Measurements from ENCODE around the gene CLMP.

The CLMP gene

DNA sequence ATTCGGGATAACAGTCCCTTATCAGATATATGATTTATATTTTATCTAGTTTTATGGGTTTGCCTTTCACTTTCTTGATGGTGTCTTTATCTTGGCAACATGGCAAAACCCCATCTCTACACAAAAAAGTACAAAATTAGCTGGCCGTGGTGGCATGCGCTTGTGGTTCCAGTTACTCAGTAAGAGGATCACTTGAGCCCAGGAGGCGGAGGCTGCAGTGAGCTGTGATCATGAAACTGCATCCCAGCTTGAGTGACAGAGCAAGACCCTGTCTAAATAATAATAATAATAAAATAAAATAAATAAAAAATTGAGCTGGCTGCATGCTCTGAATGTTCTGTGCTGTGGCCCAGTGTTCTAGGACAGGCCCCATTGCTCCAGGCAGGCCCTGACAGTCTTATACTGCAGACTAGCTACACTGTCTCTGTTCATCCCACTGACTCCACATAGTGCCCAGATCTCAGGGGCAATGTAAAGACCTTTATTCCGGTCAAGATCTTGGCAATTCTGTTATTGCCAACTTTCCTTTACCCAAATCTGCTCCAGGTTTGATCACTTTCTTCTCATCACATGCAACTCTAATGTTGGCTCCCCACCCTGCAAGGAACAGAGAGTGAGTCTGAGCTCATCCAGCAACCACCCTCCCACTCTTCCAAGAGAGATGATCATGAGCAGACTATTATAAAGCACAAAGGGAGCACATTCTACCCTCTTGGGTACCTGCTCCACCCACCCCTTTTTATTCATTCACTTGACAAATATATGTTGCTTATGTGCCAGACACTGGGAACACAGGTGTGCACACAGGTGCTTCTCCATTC is 141.9 kb downstream of the CLMP start:
- DNase-seq, result peak in 1 of 2 donors; percentile 60

- DNase-seq, result peak in 1 of 2 donors; percentile 59
Observed at GRCh38 chr11:123051634-123052033, 143.4 kb downstream of the CLMP start.

- peak in 1 of 2 donors; percentile 50 for DNase-seq
Observed at GRCh38 chr11:123051146-123051545, 143.9 kb downstream of the CLMP start.

DNA sequence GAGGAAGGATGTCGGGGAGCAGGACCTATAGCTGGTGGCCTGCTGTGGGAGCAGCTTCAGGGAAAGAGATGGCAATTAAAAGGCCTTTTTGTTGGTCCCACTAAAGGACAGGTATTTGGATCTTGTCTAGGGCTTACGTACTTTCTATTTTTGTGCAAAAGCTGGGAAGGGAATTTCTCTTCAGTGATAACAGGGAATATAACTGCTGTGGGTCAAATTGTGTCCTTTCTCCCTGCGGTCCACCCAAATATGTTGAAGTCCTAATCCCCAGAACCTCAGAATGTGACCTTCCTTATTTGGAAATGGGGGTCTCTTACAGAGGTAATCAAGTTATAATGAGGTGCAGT is 147.1 kb downstream of the CLMP start:
- no peak for DNase-seq

DNA sequence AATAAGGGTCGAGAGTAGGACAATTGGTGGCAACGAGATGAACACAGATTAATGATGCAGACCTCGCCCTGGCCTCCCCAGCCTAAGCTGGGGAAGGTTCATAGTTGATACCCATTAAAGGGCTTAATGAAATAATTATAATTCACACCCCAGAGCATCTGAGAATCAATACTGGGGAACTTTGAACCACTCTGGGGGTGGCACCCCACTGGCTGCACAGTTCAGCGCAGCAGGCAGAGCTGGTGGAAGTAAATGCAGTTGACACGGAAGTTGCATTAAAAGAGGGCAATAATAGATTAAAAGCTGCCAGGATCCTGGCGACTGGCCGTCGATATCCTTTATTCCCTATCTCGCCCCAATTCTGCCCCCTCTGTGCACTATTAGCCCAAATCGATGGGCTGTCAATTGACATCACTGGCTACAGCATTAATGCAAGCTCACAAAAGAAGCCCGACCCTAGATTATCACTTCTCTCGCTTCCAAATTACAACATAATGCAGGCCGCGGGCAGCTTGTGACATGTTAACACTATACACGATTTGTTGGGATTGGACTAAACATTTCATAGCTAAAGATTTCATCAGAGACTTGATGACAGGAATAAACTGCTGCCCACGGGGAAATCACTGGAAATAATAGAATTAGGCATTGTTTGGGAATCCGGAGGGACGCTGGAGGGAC is 147.6 kb downstream of the CLMP start:
- DNase-seq, result peak in 1 of 2 donors; percentile 26

- no peak for DNase-seq
Observed at GRCh38 chr11:123046473-123047259, 148.4 kb downstream of the CLMP start.

DNA sequence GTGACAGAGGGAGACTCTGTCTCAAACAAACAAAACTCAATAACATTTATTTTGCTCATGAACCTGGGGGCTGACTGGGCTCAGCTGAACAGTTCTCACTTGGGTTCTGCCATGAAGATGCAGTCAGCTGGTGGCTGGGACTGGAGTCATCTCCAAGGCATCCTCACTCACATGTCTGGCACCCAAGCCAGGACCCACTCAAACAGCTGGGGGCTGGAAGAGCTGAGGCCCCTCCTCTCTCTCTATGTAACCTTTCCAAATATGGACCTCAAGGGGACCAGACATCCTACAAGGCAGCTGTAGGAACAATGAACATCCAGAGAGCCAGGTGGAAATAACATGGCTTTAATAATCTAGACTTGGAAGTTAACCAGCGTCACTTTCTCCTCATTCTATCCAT is 149.9 kb downstream of the CLMP start:
- DNase-seq, result no peak

- DNase-seq, result no peak
Observed at GRCh38 chr11:123041185-123041584, 153.9 kb downstream of the CLMP start.

DNA sequence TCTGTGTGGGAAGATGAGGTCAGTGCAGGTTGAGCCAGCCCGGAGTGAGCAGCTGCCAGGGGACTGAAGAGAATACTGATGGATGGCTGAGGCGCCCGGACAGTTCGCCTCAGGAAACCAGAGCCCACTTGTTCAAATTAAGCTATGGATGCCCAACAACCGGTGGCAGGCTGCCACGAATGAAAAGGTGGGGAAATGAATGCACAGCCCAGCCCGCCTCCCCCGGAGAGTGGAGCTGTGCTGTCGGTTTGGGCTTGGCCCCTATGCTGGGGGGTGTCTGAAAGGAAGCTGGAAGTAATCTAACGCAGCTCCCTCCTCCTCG is 155.0 kb downstream of the CLMP start:
- DNase-seq, result no peak

DNA sequence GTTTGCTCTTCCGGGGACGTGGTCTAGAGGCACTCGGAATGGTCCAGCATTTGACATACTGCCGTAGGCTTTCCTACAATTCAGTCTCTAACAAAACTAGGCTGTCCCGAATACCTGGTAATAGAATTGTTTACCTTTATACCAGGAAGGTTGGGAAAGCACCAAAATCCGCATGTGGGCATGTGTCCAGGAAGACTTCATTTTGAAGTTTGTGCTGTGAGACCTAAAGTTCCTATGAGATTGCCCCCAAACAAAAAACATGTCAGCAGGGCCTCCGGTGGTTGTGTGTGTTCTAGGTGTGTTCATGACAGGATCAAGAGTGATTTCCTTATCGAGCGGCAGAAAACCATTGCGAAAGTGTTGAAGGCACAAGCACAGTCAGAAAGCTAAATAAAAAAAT is 159.2 kb downstream of the CLMP start:
- no peak for DNase-seq

- no peak for DNase-seq
Observed at GRCh38 chr11:123034597-123034996, 160.5 kb downstream of the CLMP start.

- peak in 1 of 2 donors; percentile 29 for DNase-seq
Observed at GRCh38 chr11:123033895-123034294, 161.2 kb downstream of the CLMP start.

DNA sequence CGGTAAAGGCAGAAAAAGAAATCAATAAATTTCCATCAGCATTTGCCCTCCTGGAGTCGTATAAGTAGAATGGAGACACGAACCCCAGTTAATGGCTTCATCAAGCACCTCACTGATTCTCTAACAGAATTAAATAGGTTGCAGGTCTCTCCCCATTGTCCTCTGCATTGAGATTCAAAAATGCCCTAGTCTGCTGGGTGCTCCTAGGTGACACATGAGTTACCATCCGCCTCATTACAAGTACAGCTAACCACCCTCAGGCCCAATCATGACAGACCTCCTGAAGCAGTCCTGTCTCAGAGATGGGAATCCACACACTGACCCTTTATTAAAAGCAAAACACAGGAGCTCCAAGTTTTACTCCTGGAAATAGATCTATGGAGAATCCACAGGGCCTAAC is 164.5 kb downstream of the CLMP start:
- no peak for DNase-seq

DNA sequence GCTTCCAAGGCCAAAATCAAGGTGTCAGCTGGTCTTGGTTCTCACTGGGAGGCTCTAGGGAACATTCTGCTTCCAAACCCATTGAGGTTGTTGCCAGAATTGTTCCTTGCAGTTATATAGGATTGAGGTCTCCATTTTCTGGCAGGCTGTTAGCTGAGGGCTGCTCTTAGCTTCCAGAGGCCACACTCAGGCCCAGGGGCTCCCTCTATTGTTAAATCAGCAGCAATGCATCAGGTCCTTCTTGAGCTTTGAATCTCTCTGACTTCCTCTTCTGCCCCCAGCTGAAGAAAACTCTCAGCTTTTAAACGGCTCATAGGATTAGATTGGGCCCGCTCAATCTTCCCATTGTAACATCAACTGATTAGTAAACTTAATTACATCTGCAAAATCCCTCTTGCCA is 174.1 kb downstream of the CLMP start:
- peak; percentile 40 to 54 for DNase-seq
